Bronchial epithelial cell (primary cell): ENCODE data around the gene LYPD6B. TPM values are rescaled to one million over a fixed set of nuclear protein-coding genes. Genes with fewer than 3 reads are reported as not detected.

Experiments used
- DNase-seq: peaks from one replicate; pipeline ENCODE4 v3.0.0-alpha.2; 2010; ENCODE audit warnings: low read depth
- FAIRE-seq: peaks from 2 replicates; lab custom pipeline; 2011; peaks lifted over from hg19 to GRCh38; lab: Jason Lieb, UNC
- H3K27me3 ChIP-seq: 2 replicates; pipeline ENCODE4 v1.5.1; 2011; ENCODE audit warnings: low read length; ENCODE audit not compliant: control insufficient read depth, insufficient read depth
- H3K36me3 ChIP-seq: 2 replicates; pipeline ENCODE4 v1.5.1; 2011; ENCODE audit warnings: low read length; ENCODE audit not compliant: control insufficient read depth, insufficient read depth
- H3K4me3 ChIP-seq: 2 replicates; pipeline ENCODE4 v1.5.1; 2011; ENCODE audit warnings: mild to moderate bottlenecking, low read depth, low read length, control low read depth
- CTCF ChIP-seq: IDR thresholded peaks from 2 replicates; pipeline ENCODE4 v1.5.1; 2011; ENCODE audit warnings: mild to moderate bottlenecking, moderate library complexity, low read length, control low read depth, inconsistent platforms; ENCODE audit not compliant: insufficient read depth, severe bottlenecking
- total RNA-seq: library from RNA; depleted of rRNA; stranded (reverse); fragments of >200 nt; gene quantifications from 2 replicates; pipeline ENCODE4 v1.2.1, GENCODE V29; 2014

Gene LYPD6B
- total RNA-seq, 1 donor from 2014 or later, result 14.7 TPM

- no peak for TF ChIP-seq CTCF
- no peak for DNase-seq
- Histone ChIP-seq H3K36me3 (no peaks in the 10 kb centered on the region), H3K4me3 (no peak overlapping the region), H3K27me3 (no peaks in the 10 kb centered on the region)
- no peak for FAIRE-seq
Measured at GRCh38 chr2:149180226-149180875, 141.9 kb downstream of the LYPD6B start.

GRCh38 chr2:149183187-149183586, 144.7 kb downstream of the LYPD6B start:
- TF ChIP-seq CTCF, result no peak

GRCh38 chr2:149184991-149185390, 146.5 kb downstream of the LYPD6B start:
- no peak for FAIRE-seq
- TF ChIP-seq CTCF, result no peak
- Histone ChIP-seq H3K4me3 (no peak overlapping the region), H3K27me3 (no peaks in the 10 kb centered on the region), H3K36me3 (no peaks in the 10 kb centered on the region)
- DNase-seq, result no peak

More at GRCh38 chr2:149183187-149183586, 144.7 kb downstream of the LYPD6B start:
- Histone ChIP-seq H3K27me3 (no peaks in the 10 kb centered on the region), H3K36me3 (no peaks in the 10 kb centered on the region), H3K4me3 (no peak overlapping the region)
- FAIRE-seq (no peak), DNase-seq (no peak)

- Histone ChIP-seq H3K4me3 (no peak overlapping the region), H3K27me3 (no peaks in the 10 kb centered on the region), H3K36me3 (no peaks in the 10 kb centered on the region)
- TF ChIP-seq CTCF, result no peak
- DNase-seq (no peak), FAIRE-seq (no peak)
Measured at GRCh38 chr2:149185942-149186490, 147.5 kb downstream of the LYPD6B start.

GRCh38 chr2:149187057-149187456, 148.6 kb downstream of the LYPD6B start:
- DNase-seq, result no peak
- TF ChIP-seq CTCF, result no peak
- Histone ChIP-seq H3K27me3 (no peaks in the 10 kb centered on the region), H3K36me3 (no peaks in the 10 kb centered on the region), H3K4me3 (no peak overlapping the region)
- FAIRE-seq, result no peak
